Fibroblast of skin of back (primary cell): ENCODE data around the gene LSAMP.

Experiments used
- DNase-seq: peaks from one replicate; pipeline ENCODE4 v3.0.0-alpha.2; 2013

The LSAMP gene

DNA sequence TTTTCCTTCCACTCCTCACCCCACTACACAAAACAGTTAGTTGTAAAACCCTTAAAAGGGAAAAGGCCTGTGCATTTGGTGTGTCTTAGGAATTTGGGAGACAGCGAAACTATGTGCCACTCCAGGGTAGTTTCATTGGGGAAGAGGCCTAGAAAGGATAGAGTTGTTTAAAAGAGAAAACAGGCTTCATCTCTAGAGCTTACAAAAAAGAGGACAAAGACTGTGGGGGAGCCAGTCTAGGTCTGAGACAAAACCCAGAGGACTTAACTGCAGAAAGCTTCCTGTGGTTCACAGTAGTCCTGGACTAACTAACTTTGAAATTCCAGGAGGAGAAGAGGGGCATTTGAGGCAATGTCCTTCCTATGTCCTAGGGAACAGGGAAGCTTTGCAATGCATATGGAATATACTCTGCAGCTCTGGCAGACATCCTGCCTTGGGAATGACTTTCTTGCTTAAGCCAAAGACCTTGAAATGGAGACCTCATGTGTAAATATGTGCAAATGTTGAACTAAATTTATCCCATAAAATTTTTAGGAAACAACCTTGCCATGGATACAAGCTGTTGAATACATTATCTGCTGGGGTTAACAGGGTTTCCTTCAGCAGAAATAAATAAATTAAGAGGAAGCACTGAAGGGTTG is 159.4 kb downstream of the LSAMP start:
- DNase-seq: no peak

DNA sequence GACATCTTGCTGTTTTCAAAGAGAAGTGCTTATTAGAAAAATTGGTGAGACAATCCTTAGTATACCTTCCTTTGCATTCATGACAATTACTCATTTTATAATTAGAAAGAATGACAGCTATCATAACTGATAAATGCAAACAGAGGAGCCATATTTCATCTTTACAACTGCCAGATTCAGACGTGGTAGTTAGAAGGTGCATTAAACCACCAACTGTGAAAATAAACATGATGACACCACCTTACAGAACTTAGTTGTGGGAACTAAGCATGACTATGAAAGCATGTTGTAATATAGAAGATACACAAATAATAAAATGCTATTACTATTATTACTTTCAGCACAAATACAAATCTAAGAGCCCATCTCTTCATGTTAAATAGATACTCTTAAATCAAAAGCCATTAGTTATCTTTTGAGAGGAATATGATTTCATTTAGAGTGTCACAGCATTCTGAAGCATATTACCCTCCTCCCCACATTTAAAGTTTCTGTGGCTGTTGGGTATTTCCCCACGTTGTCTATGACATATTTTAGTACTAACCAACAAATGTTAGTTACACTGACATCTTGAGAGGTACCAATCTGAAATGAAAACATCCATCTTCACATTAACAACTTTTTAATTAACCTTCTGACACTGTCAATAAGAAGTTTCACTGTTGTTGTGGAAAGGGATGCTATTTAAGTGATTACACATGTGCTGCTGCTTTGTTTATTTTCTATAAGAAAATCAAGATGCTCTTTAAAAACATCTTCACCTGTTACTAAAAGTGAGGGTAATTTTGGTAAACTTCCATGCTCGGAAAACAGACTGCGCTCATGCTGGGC is 163.8 kb downstream of the LSAMP start:
- no peak for DNase-seq

DNA sequence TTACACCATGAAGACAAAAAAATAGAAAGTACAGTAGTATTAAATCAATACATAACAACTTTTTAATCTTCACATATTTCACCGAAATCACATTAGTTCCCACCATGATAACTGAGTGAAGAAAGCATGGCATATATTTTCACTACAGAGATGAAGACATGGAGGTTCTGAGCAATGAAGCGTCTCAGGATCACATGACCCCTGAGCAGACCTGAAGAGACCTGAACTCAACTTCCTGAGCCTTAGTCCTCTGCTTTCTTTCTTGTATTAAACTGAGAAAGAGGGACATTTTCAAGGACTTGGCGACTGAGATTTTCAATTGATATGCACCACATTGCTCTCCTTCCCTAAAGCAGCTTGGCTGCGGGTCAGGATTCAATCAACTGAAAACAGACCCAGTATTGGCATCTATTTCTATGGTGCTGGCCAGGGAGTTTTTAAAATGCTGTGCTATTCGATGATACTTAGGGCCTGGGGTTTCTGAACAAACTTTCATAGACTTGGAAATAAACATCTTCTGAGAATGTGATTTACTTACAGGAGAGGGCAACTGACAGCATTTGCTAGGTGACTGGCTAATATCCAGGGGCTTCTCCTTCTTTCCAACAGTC is 165.1 kb downstream of the LSAMP start:
- DNase-seq: no peak

DNA sequence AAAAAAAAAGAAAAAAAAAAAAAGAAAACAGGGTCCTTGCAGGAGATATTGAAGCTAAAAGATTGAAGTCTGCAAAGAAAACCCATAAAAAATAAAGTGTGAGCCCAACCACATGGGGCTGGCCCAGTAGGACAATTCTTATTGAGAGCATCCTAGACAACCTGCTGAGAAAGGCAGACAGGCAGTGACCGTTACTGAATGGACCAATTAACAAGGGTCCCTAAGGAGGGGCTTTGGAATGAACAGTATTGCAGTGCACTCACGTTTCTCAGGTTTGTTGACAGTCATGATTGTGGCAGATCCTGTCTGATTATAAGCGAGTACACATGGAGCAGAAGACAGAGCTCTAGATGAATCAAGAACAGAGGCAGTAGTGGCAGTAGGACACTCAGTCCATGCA is 168.6 kb downstream of the LSAMP start:
- no peak for DNase-seq

DNA sequence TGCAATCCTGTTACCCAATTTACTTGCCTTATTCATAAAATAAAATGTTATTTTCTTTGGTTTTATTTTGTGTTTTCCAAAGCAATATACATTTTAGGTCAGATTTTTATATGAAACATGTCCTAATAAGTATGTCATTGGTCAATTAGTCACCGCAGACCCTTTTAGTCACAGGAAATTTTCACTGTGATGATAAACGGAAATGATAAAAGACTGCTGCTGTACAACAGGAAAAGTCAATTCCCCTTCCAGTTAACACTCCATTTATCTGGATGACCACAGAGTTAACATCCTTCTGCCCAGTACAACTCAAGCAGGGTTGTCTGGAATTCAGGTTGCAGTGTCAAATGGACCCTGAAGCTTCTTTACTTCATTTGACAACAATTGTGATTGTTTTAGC is 175.2 kb downstream of the LSAMP start:
- DNase-seq: no peak

DNA sequence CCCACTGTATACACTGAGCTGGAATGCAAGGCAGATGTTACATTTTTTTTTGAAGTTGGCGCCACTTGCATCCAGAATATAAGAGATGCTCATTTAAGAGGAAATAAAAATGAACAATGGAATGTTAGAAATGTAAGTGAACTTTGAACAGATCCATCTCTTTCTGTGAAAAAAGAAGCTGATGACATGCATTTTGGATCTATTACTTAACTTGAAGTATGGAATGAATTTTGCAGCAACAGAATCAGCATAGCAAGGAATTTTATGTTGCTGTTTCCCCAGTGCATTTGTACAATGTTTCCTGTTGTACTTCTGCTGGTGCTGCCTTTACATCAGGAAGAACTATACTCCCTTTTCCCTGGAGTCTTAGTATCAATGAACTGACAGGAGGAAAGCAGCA is 178.2 kb downstream of the LSAMP start:
- DNase-seq: peak; percentile 14

DNA sequence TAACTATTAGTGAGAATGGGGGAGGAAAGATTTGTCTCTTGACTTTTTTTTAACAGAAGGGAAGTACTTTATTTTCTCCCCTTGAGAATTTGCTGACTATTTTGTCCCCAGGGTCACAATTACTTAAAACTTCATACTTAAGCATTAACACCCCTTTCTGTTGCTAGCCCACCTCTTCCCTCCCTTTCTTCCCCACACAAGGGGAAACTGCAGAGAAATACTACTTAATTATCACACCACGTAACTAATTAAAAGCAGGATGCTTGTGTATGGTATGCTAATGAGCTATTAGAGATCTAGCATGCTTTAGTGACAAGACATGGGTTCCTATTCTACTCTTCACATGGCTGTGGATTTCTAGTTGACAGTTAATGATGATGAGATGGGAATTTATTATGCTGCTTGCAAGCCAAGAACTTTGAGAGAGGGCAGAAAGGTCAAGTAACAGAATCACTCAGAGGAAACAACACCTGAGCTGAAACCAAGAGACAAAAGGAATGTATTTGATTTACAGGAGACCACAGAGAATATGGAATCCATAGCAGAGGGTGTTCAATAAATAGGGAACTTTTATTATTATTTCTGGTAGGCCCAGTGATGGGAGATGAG is 179.2 kb downstream of the LSAMP start:
- no peak for DNase-seq

DNA sequence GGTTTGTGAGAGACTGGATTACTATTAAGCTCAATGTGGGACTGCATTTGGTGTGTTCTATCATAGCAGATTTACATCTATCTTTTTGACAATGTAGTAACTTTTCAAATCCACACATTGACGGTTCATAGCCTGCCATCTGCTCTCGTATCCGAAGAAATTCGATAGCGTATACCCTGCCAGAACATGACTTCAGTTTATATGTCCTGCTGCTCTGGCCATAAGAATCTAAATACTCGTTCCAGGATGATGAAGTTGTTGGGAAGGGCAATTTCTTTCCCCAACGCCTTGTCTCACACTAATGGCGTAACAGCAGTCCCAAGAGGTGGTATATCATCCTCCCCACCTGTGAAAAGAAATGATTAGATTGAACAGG is 180.0 kb downstream of the LSAMP start:
- no peak for DNase-seq

DNA sequence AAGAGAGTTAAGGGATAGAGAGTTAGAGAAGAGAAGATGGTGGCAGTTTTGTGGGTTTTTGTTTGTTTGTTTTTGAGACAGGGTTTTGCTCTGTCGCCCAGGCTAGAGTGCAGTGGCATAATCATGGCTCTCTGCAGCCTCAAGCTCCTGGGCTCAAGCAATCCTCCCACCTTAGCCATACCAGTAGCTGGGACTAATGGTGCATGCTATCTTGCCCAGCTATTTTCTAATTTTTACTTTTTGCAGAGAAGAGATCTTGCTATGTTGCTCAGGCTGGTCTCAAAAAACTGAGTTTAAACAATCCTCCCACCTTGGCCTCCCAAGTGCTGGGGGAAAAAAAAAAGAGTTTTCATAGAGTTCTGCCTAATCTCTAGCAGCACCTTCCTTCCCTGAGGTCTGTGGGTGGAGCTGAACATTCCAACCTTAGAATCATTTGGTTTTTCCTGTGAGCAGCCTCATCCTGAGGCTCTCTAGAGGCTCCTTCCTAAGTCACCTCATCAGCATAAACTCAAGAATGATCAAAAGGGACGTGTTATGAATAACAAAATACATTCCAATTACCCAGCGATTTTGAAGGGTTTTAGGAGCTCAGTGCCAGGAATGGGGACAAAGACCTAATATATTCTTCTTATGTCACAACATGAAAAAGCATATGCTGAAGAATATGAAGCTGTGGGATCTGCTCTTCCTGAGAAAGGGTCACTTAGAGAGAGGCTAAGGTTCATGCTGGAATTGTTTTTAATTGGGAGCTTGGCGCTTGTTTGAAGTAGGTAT is 180.6 kb downstream of the LSAMP start:
- DNase-seq: no peak

DNA sequence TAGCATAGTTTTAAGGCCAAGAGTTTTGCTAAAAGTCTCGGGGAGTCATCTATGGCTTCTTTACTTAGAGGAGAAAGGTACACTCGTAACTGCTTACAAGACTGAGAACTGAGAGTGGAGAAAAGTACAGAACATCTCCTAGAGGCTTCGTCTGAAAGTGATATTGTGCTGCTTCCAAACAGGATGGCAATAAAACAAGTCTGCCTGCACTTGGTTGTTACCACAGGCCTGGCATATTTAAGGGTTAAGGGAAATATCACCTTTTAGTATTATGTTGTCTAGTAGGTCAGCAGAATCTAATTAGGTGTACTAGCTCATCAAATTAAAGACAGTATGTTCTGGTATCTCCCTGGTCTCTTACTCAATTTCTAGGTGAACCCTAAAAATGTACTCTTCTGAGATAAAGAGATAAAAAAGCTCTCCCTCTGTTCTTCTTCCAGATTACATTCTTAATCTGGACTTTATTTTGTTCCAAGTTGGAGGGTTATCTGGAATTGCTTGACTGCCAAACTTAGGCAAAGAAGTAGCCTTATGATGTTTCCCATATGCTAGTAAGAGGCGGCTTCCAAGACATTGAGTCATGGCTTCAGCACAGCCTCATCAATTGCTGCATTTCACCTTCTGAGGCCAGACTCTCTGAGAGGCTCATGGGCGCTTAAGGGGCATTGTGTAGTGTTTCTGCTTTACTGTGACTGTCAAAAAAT is 181.3 kb downstream of the LSAMP start:
- peak; percentile 44 for DNase-seq

DNA sequence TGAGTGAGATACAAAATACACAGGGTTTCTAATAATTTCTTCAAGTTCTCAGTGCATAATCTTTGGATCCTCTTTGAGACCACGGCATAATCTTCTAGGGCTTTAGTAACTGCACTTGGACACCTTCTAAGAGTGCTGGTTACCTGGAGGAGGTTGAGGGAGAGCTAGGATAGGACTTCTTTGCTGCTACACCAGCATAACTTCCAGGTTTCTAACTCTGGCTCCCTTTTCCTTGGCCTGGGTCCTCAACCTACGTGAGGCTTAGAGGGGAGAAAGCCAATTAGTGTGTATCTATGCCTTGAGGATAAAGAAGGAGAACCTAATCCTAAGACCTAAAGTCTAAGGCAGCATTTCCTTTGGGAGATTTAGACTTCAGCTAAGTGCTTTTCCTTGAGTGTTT is 184.8 kb downstream of the LSAMP start:
- DNase-seq: no peak

DNA sequence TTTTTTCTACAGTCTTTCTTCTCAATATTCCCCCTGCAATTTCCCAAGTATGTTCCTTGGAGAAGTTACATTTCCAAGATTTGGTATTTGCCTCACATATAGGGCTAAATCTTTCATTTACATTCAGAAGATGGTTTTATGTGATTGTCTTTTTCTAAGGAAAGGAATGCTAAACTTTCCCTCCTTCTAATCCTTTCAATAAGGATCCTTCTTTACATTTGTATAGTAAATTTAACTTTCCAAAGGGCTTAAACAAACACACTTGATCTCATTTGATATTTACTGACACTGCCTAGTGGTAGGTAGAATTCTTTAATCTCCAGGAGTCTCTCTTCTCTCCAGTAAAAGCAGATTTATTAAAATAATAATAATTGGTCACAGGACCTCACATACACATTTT is 185.3 kb downstream of the LSAMP start:
- DNase-seq: no peak

DNA sequence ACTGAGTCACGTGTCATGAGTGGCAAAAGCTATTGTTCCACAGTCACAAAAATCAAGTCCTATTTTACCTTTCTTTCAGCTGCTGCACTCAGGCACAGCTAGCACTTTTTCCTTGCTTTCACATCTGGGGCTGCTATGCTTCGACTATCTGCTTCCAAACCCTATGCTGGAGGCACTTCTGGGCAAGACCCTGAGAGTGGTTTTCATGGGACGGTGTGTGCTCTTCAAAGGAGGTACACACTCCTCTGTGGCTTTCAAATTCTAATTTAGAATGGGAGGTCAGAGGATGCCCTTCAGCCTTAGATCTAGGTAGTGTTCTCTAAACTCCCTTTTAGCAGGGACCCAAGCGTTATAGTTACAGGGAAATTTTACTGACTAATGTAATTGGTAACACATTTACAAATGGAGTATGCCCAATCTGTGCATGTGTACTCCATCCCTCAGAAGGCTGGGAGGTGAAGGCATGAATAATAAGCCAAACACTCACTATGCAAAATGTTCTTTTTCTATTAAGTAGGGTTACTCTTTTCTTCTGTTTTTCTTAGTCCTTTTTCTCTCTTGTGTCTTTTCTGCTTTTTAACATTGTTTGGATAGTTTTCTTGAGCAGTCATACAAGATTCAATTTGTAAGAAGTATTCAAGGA is 188.3 kb downstream of the LSAMP start:
- DNase-seq: peak; percentile 74

DNA sequence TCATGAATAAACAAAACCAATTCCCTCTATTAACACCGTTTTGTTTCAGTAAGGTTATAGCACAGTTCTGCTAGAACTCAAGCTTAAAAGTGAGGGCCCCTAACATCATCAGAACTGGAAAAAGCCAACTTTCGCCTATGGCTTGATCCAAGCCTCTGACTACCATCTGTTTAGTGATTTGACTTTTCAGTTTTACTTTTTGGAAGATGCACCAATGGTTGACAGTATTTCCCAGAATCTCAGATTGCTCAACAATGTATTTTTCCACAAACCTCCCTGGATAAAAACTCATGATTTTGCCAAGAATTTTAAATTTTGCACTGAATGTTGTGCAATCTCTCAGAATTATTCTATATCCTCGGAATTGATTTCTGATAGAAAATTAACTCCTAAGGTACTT is 190.7 kb downstream of the LSAMP start:
- DNase-seq: no peak

DNA sequence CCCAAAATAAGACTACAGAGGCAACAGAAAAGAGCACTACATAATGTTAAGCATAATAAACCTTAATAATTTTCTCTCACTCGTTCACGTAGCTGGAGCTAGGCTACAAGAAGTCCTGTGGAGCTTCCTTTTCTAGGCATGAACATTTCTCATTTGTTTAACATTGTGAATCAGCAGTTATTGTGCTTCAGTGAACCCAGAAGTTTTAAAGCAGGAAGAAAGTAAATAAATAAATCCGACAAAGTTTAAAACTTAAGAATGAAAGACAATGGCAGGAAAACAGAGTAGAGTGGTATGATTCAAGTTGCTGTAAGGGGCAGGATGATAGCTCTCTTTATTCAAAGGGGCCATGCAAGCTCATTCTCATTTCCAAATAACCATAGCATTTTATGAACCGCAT is 191.8 kb downstream of the LSAMP start:
- DNase-seq: no peak

DNA sequence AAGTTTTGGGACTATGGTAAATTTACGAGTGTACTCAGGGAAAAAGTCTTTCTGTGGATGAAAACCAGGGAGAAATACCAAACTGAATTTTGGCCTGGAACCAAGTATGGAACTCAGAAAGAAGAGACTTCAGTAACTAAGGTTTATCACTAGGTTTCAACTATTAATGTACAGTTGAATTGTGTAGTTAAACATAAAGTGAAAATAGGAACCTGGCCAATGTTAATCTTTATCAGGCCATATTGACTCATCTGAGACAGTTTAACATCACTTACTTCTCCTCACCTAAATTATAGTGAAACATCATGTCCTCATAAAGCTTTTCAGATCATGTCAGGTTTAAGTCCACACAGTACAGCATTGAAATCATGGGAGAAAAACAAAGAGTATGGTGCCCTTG is 197.7 kb downstream of the LSAMP start:
- no peak for DNase-seq

DNA sequence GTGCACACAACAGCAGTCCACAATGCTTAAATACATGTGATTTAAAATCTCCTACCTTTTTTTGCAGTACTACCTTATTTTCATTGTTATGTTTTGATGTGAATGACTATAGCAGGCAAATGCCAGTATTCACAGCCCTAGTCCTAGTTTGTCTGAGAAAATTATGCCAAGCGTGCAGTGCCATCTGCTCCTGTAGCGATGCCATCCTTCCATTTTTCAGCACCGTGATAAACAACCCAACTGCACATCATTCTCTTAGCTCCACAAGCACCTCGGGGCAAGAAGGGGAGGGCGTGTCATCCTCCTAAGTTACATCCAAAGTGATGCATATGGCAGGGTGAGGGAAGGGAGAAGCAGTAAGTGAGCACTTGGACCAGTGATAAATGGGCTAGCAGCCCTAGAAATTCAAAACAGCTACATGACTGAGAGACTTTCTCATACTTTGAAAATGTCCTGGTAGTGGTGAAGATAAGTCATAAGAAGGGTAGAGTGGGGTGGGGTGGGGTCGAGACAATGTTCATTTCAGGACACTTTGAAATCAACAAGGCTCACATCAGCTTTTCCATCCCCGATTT is 198.8 kb downstream of the LSAMP start:
- no peak for DNase-seq

DNA sequence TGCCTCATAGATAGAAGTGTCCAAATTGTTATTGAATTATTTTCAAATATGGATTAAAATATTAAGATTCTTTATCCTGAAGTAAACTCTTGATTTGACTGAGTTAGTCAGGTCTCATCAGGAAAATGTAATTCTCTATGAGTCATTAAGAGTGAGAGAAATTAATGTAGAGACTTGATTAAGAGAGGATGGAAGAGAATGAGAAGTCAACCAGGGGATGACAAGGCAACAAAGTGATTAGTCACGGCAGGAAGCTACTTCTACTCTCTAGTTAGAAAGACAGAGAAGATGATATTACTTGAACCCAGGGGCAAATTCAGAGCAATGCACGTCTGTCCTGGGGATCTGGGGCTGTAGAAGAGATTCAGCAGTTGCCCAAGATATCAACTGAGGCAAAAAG is 202.5 kb downstream of the LSAMP start:
- no peak for DNase-seq

DNA sequence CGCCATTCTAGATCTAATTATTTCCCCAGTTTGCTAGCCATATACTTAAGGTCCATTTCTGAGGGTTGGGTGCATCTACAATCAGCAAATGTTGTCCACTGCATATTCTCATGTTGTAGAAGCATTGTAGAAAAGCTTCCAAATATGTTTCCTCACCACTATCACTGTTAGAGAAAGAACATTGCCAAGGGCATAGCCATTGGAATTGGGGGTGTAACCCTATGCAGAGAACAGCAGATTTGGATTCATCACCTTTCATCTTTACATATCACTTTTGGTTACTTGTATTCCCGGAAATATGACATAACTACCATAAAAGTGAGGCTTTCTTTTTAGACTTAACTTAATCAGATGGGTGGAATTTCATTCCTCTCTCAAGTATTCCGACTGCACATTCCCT is 203.6 kb downstream of the LSAMP start:
- DNase-seq: no peak

DNA sequence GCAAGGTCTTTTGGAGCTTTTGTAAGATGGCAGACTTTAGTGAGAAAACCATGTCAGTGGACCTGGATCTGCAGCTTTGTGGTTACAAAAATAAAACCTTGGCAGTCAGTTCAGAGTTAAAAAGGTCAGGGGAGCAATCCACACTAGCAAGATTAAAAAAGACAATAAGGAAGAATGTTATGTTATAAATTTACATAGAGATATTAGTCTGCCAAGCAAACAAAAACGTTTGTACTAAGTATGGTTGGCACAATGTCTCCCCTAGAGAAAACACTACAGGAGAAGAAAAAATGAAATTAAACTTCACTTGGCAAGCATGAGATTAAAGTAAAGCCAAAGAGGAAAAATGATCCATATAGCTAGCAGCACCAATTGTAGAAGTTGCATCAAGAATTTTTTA is 205.0 kb downstream of the LSAMP start:
- no peak for DNase-seq

DNA sequence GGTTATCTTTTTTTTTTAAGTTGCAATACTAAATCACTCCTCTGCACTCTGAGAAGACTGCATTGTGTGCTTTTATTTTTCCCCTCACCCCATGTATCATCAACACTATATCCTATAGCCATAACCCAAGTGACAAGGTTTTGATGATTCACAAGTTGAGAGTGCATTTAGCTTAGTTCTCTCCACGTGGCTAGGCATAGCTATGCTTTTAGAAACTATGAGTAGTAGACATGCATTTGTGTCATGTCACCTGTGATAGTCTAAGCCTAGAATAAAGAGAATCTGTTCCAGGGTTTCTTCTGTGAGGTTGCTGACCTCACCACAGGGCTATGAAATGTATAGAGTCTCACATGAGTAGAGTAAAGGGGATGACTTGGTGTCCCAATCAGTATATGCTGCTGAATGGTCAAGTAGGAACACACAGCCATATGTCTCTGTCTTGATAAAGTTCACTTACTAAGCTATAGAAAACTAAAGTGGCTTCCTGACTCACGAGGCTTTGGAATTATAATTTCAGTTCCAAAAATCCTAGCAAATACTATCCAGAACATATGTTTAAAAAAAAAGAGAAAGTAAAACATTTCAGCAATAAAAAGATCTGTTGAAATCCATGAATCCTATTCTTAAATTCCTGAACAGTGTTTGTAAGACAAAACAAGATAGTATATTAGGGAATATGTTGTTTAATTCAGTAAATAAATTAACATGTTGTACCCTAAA is 206.3 kb downstream of the LSAMP start:
- DNase-seq: peak; percentile 8
